Activated CD4-positive, alpha-beta T cell treated with anti-CD3 and anti-CD28 coated beads, Interleukin-2, amount 10 ng/mL, durations not matched to agents 24 days and 14 days (primary cell): ENCODE results near the gene TRIM25. TPM values are rescaled to one million over a fixed set of nuclear protein-coding genes. Genes with fewer than 3 reads are reported as not detected.
A peak's percentile ranks its signal among the peaks of the same experiment; 100 is the strongest.

Experiments used
- DNase-seq: peaks from one replicate; pipeline ENCODE4 v3.0.0; 2022
- H3K27ac Mint-ChIP-seq: one replicate; pipeline ENCODE4 v1.8.0; 2022; ENCODE audit warnings: mild to moderate bottlenecking, mixed read lengths
- H3K27me3 Mint-ChIP-seq: one replicate; pipeline ENCODE4 v1.8.0; 2022; ENCODE audit warnings: mixed read lengths
- H3K36me3 Mint-ChIP-seq: one replicate; pipeline ENCODE4 v1.8.0; 2022; ENCODE audit warnings: low read depth, mild to moderate bottlenecking, mixed read lengths
- H3K4me1 Mint-ChIP-seq: one replicate; pipeline ENCODE4 v1.8.0; 2021; ENCODE audit warnings: mixed read lengths
- H3K4me3 Mint-ChIP-seq: one replicate; pipeline ENCODE4 v1.8.0; 2022; ENCODE audit warnings: mild to moderate bottlenecking, moderate library complexity, mixed read lengths
- H3K9me3 Mint-ChIP-seq: one replicate; pipeline ENCODE4 v1.8.0; 2021; ENCODE audit warnings: mixed read lengths
- intact Hi-C: fragments of 100-400 bp; cut with micrococcal nuclease; formaldehyde crosslinking; loops from one replicate; pipeline ENCODE4 v1.15.1; 2023
- total RNA-seq: library from RNA; stranded (reverse); gene quantifications from 2 replicates; pipeline ENCODE4 v1.2.3, GENCODE V29; 2022

TRIM25 gene
- total RNA-seq, 1 donor from 2014 or later: 99.8 TPM

- no peaks in the 10 kb centered on the region for H3K27me3 Mint-ChIP-seq
- no peaks in the 10 kb centered on the region for H3K4me1 Mint-ChIP-seq
- peaks cover 50% of the 10 kb centered on the region for H3K36me3 Mint-ChIP-seq
- H3K9me3 Mint-ChIP-seq: no peaks in the 10 kb centered on the region
- intact Hi-C loops: no loop called here
- no peak overlapping the region for H3K27ac Mint-ChIP-seq
- H3K4me3 Mint-ChIP-seq: no peak overlapping the region
- DNase-seq: peak; percentile 41
Observed at GRCh38 chr17:56851008-56851407, 62.8 kb downstream of the TRIM25 start.

- Mint-ChIP-seq H3K9me3 (no peaks in the 10 kb centered on the region), H3K27me3 (no peaks in the 10 kb centered on the region), H3K36me3 (peaks cover 48% of the 10 kb centered on the region), H3K4me3 (no peak overlapping the region), H3K4me1 (no peaks in the 10 kb centered on the region), H3K27ac (no peak overlapping the region)
- intact Hi-C loops: no loop called here
- DNase-seq: no peak
Observed at GRCh38 chr17:56850591-56850990, 63.3 kb downstream of the TRIM25 start.

- Mint-ChIP-seq H3K36me3 (peaks cover 46% of the 10 kb centered on the region), H3K27ac (no peak overlapping the region), H3K9me3 (no peaks in the 10 kb centered on the region), H3K4me3 (no peak overlapping the region), H3K27me3 (no peaks in the 10 kb centered on the region), H3K4me1 (no peaks in the 10 kb centered on the region)
- intact Hi-C loops: no loop called here
- DNase-seq: peak; percentile 19
Observed at GRCh38 chr17:56849131-56849530, 64.7 kb downstream of the TRIM25 start.

GRCh38 chr17:56847106-56847505 lies 66.7 kb downstream of the TRIM25 start:
- Mint-ChIP-seq H3K27me3 (no peaks in the 10 kb centered on the region), H3K4me3 (no peak overlapping the region), H3K27ac (no peak overlapping the region), H3K9me3 (no peaks in the 10 kb centered on the region), H3K4me1 (no peaks in the 10 kb centered on the region), H3K36me3 (peaks cover 40% of the 10 kb centered on the region)
- DNase-seq: no peak
- intact Hi-C loops: no loop called here

GRCh38 chr17:56845934-56846333 lies 67.9 kb downstream of the TRIM25 start:
- intact Hi-C loops: no loop called here
- no peaks in the 10 kb centered on the region for H3K9me3 Mint-ChIP-seq

GRCh38 chr17:56842577-56842976 lies 71.3 kb downstream of the TRIM25 start:
- H3K36me3 Mint-ChIP-seq: peaks cover 35% of the 10 kb centered on the region
- H3K4me3 Mint-ChIP-seq: no peak overlapping the region
- intact Hi-C loops: no loop called here
- no peaks in the 10 kb centered on the region for H3K9me3 Mint-ChIP-seq
- H3K27me3 Mint-ChIP-seq: no peaks in the 10 kb centered on the region
- H3K4me1 Mint-ChIP-seq: peaks cover 18% of the 10 kb centered on the region
- H3K27ac Mint-ChIP-seq: no peak overlapping the region
- DNase-seq: no peak

More at GRCh38 chr17:56845934-56846333, 67.9 kb downstream of the TRIM25 start:
- H3K4me3 Mint-ChIP-seq: no peak overlapping the region
- DNase-seq: no peak
- H3K27ac Mint-ChIP-seq: no peak overlapping the region
- H3K27me3 Mint-ChIP-seq: no peaks in the 10 kb centered on the region
- no peaks in the 10 kb centered on the region for H3K4me1 Mint-ChIP-seq
- peaks cover 34% of the 10 kb centered on the region for H3K36me3 Mint-ChIP-seq

DNA sequence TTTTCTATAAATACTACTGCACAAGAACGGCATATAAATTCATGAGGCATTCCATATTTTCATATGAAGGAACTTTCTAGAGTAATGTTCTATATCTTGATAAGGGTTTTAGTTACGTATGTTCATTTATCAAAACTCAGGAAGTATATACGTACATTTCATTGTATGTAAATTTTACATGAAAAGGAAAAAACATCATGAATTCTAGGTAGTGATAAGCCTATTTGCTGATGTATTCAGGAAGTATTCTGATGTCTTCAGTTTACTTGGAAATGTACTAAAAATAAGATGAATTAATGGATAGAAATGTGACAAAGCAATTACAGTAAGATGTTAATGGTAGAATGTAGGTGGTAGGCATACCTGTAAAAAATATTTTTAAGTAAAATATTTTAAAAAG lies 75.2 kb downstream of the TRIM25 start:
- Mint-ChIP-seq H3K27ac (no peak overlapping the region), H3K36me3 (peaks cover 32% of the 10 kb centered on the region), H3K4me3 (no peak overlapping the region), H3K4me1 (peaks cover 34% of the 10 kb centered on the region), H3K27me3 (no peaks in the 10 kb centered on the region), H3K9me3 (no peaks in the 10 kb centered on the region)
- intact Hi-C loops: no loop called here
- DNase-seq: no peak

Other genes with a start within 250 kb of the TRIM25 start
- gene C17orf67, start 80.1 kb downstream of the TRIM25 start, total RNA-seq: 3.7 and 4.4 TPM in 2 replicates
- 33.0 and 33.6 TPM in 2 replicates for gene DGKE, start 79.9 kb downstream of the TRIM25 start, total RNA-seq
- 23.1 and 23.3 TPM in 2 replicates for gene COIL, start 47.0 kb upstream of the TRIM25 start, total RNA-seq
- gene SCPEP1, start 64.1 kb upstream of the TRIM25 start, total RNA-seq: 7.2 and 8.3 TPM in 2 replicates
- 54.6 and 56.8 TPM in 2 replicates for gene AKAP1, start 171.2 kb upstream of the TRIM25 start, total RNA-seq